ENCODE measurements around the gene DDX18. TPM values are rescaled to one million over a fixed set of nuclear protein-coding genes. Genes with fewer than 3 reads are reported as not detected.
"Not testable (repeated sequence)": the region's sequence is repeated elsewhere in the genome, so short reads cannot be mapped to it uniquely, and the experiment has no call there.

The DDX18 gene
- polyA plus RNA-seq, 1 donor (not counting 4 experiments of a cell fraction or from before 2014, with no cell fraction given): 73.4 TPM

- peaks cover 6% of the 10 kb centered on the region for H3K4me1 ChIP-seq (ENCODE audit: control insufficient read depth, extremely low read depth, insufficient read depth, low read length)
- H2AFZ ChIP-seq (ENCODE audit: control insufficient read depth, low read length): no peak overlapping the region
- H3K9ac ChIP-seq (ENCODE audit: control insufficient read depth, extremely low read depth, insufficient read depth, low read length): no peak overlapping the region
- H3K4me2 ChIP-seq (ENCODE audit: control insufficient read depth, extremely low read depth, insufficient read depth, low read depth, low read length): no peak overlapping the region
- H3K79me2 ChIP-seq (ENCODE audit: control insufficient read depth, insufficient read depth, low read length): peaks cover 28% of the 10 kb centered on the region
- no peak overlapping the region for H3K4me3 ChIP-seq (ENCODE audit: control insufficient read depth in 2 of 3, extremely low read depth in 1 of 3, insufficient read depth in 2 of 3, low read depth in 1 of 3, low read length in 3 of 3)
- dilution Hi-C loops (cut with MboI; ENCODE audit: extremely low pct_ligation_motif_present, low sequenced_read_pairs): no loop called here
- H3K36me3 ChIP-seq (ENCODE audit: control insufficient read depth in 2 of 2, extremely low read depth in 1 of 2, insufficient read depth in 2 of 2, low read length in 2 of 2): peaks cover 31 to 39% of the 10 kb centered on the region in 2 experiments
- H3K27me3 ChIP-seq (ENCODE audit: control insufficient read depth, extremely low read depth, insufficient read depth, low read length): no peaks in the 10 kb centered on the region
- TF ChIP-seq CTCF (optimal IDR thresholded peaks at IDR 0.05 in 1 of 3, IDR thresholded peaks at IDR 0.05 in 1 of 3, conservative IDR thresholded peaks at IDR 0.05 in 1 of 3; ENCODE audit: extremely low read depth in 1 of 3, insufficient read depth in 2 of 3, low read length in 3 of 3): no peak
- TF ChIP-seq EZH2 (IDR thresholded peaks at IDR 0.05; ENCODE audit: low read length): no peak
- DNase-seq (ENCODE audit: low read depth, low spot score) (no peak), FAIRE-seq (no peak)
- H3K9me3 ChIP-seq (ENCODE audit: control insufficient read depth, low read depth, low read length): no peaks in the 10 kb centered on the region
- no peaks in the 10 kb centered on the region for H3K9me1 ChIP-seq (ENCODE audit: control insufficient read depth, extremely low read depth, insufficient read depth, low read length)
- H4K20me1 ChIP-seq (ENCODE audit: control insufficient read depth, extremely low read depth, insufficient read depth, low read length): peaks cover 4% of the 10 kb centered on the region
- H3K27ac ChIP-seq (ENCODE audit: control insufficient read depth, insufficient read depth, low read length): no peak overlapping the region
Measured at GRCh38 chr2:117820444-117820843, 6.0 kb downstream of the DDX18 start.

- H3K4me2 ChIP-seq (ENCODE audit: control insufficient read depth, extremely low read depth, insufficient read depth, low read depth, low read length): no peak overlapping the region
- H3K9me1 ChIP-seq (ENCODE audit: control insufficient read depth, extremely low read depth, insufficient read depth, low read length): no peaks in the 10 kb centered on the region
- DNase-seq (ENCODE audit: low read depth, low spot score): no peak
- H4K20me1 ChIP-seq (ENCODE audit: control insufficient read depth, extremely low read depth, insufficient read depth, low read length): peaks cover 3% of the 10 kb centered on the region
- peaks cover 38 to 44% of the 10 kb centered on the region in 2 experiments for H3K36me3 ChIP-seq (ENCODE audit: control insufficient read depth in 2 of 2, extremely low read depth in 1 of 2, insufficient read depth in 2 of 2, low read length in 2 of 2)
- peaks cover under 1% of the 10 kb centered on the region for H3K79me2 ChIP-seq (ENCODE audit: control insufficient read depth, insufficient read depth, low read length)
- H2AFZ ChIP-seq (ENCODE audit: control insufficient read depth, low read length): no peak overlapping the region
- no peak overlapping the region for H3K27ac ChIP-seq (ENCODE audit: control insufficient read depth, insufficient read depth, low read length)
- H3K9me3 ChIP-seq (ENCODE audit: control insufficient read depth, low read depth, low read length): no peaks in the 10 kb centered on the region
- dilution Hi-C loops (cut with MboI; ENCODE audit: extremely low pct_ligation_motif_present, low sequenced_read_pairs): no loop called here
- TF ChIP-seq EZH2 (IDR thresholded peaks at IDR 0.05; ENCODE audit: low read length): no peak
- no peak for TF ChIP-seq CTCF (optimal IDR thresholded peaks at IDR 0.05 in 1 of 3, IDR thresholded peaks at IDR 0.05 in 1 of 3, conservative IDR thresholded peaks at IDR 0.05 in 1 of 3; ENCODE audit: extremely low read depth in 1 of 3, insufficient read depth in 2 of 3, low read length in 3 of 3)
- no peak overlapping the region for H3K4me3 ChIP-seq (ENCODE audit: control insufficient read depth in 2 of 3, extremely low read depth in 1 of 3, insufficient read depth in 2 of 3, low read depth in 1 of 3, low read length in 3 of 3)
- no peak for FAIRE-seq
- H3K9ac ChIP-seq (ENCODE audit: control insufficient read depth, extremely low read depth, insufficient read depth, low read length): no peak overlapping the region
- no peaks in the 10 kb centered on the region for H3K4me1 ChIP-seq (ENCODE audit: control insufficient read depth, extremely low read depth, insufficient read depth, low read length)
- H3K27me3 ChIP-seq (ENCODE audit: control insufficient read depth, extremely low read depth, insufficient read depth, low read length): no peaks in the 10 kb centered on the region
Measured at GRCh38 chr2:117825437-117825836, 10.9 kb downstream of the DDX18 start.

- peaks cover 29 to 36% of the 10 kb centered on the region in 2 experiments for H3K36me3 ChIP-seq (ENCODE audit: control insufficient read depth in 2 of 2, extremely low read depth in 1 of 2, insufficient read depth in 2 of 2, low read length in 2 of 2)
Measured at GRCh38 chr2:117827464-117827863, 13.0 kb downstream of the DDX18 start.

More at GRCh38 chr2:117827464-117827863, 13.0 kb downstream of the DDX18 start:
- H3K79me2 ChIP-seq (ENCODE audit: control insufficient read depth, insufficient read depth, low read length); FAIRE-seq; H3K9me3 ChIP-seq (ENCODE audit: control insufficient read depth, low read depth, low read length); H3K9me1 ChIP-seq (ENCODE audit: control insufficient read depth, extremely low read depth, insufficient read depth, low read length); H2AFZ ChIP-seq (ENCODE audit: control insufficient read depth, low read length); H3K4me2 ChIP-seq (ENCODE audit: control insufficient read depth, extremely low read depth, insufficient read depth, low read depth, low read length); H3K4me1 ChIP-seq (ENCODE audit: control insufficient read depth, extremely low read depth, insufficient read depth, low read length); H4K20me1 ChIP-seq (ENCODE audit: control insufficient read depth, extremely low read depth, insufficient read depth, low read length); H3K4me3 ChIP-seq (ENCODE audit: control insufficient read depth in 2 of 3, extremely low read depth in 1 of 3, insufficient read depth in 2 of 3, low read depth in 1 of 3, low read length in 3 of 3); H3K27ac ChIP-seq (ENCODE audit: control insufficient read depth, insufficient read depth, low read length); H3K27me3 ChIP-seq (ENCODE audit: control insufficient read depth, extremely low read depth, insufficient read depth, low read length); DNase-seq (ENCODE audit: low read depth, low spot score); H3K9ac ChIP-seq (ENCODE audit: control insufficient read depth, extremely low read depth, insufficient read depth, low read length); dilution Hi-C loops (cut with MboI; ENCODE audit: extremely low pct_ligation_motif_present, low sequenced_read_pairs): not testable (repeated sequence)

All from keratinocyte (primary cell).